T-helper 17 cell (primary cell): ENCODE results near the gene CAPN7. TPM values are rescaled to one million over a fixed set of nuclear protein-coding genes. Genes with fewer than 3 reads are reported as not detected.

Experiments
- total RNA-seq, 4 donors: library from RNA in 2 of 4; stranded (reverse) in 2 of 4; gene quantifications; one replicate each; pipeline ENCODE4 v1.2.3 and lab custom pipeline; 2022 to 2026

CAPN7 gene
- total RNA-seq, 2 donors from 2014 or later, result 54.6 to 61.2 TPM

Other genes with a start within 250 kb of the CAPN7 start
- gene MRPS25, start 140.9 kb upstream of the CAPN7 start, total RNA-seq, result 10 to 100 TPM; 47.4 to 50.5 TPM
- gene RBSN, start 107.1 kb upstream of the CAPN7 start, total RNA-seq, result 10 to 100 TPM; 37.2 to 38.7 TPM
- gene SH3BP5, start 126.3 kb downstream of the CAPN7 start, total RNA-seq, result 10 to 100 TPM; 50.7 to 78.4 TPM
- gene METTL6, start 221.3 kb downstream of the CAPN7 start, total RNA-seq, result 1 to 10 TPM; 6.5 to 8.6 TPM
- 10 to 100 TPM; 25.9 to 31.5 TPM for gene EAF1, start 221.4 kb downstream of the CAPN7 start, total RNA-seq